ENCODE data around the gene PLPPR5. TPM values are rescaled to one million over a fixed set of nuclear protein-coding genes. Genes with fewer than 3 reads are reported as not detected.
A peak's percentile ranks its signal among the peaks of the same experiment; 100 is the strongest.
"Not testable (repeated sequence)": the region's sequence is repeated elsewhere in the genome, so short reads cannot be mapped to it uniquely, and the experiment has no call there.

Gene PLPPR5
- total RNA-seq (2014; rRNA removed; shearing (Covaris generic)) = not detected in 2 replicates

- no peak for DNase-seq (ENCODE audit: low spot score)
These were observed at the start of gene PLPPR5 for GRCh38 chr1:99004861-99005442. TSS of gene PLPPR5 (minus strand) at chr1:99004861. CDS start at chr1:99004671, 190 bp downstream.

GRCh38 chr1:99051611-99052283, 47.1 kb upstream of the PLPPR5 start:
- no peak for DNase-seq (ENCODE audit: low spot score)

- DNase-seq (ENCODE audit: low spot score) = no peak
These were observed 45.1 kb upstream of the PLPPR5 start for GRCh38 chr1:99049745-99050144.

GRCh38 chr1:99036746-99037145, 32.1 kb upstream of the PLPPR5 start:
- DNase-seq (ENCODE audit: low spot score) = not testable (repeated sequence)

GRCh38 chr1:99018313-99018712, 13.7 kb upstream of the PLPPR5 start:
- no peak for DNase-seq (ENCODE audit: low spot score)

- no peak for DNase-seq (ENCODE audit: low spot score)
These were observed 13.0 kb upstream of the PLPPR5 start for GRCh38 chr1:99017655-99018054.

GRCh38 chr1:99010679-99011078, 6.0 kb upstream of the PLPPR5 start:
- no peak for DNase-seq (ENCODE audit: low spot score)

GRCh38 chr1:99007366-99007765, 2.7 kb upstream of the PLPPR5 start:
- no peak for DNase-seq (ENCODE audit: low spot score)

- no peak for DNase-seq (ENCODE audit: low spot score)
These were observed 879 bp upstream of the PLPPR5 start for GRCh38 chr1:99005537-99005942.

GRCh38 chr1:99004254-99004860, 304 bp downstream of the PLPPR5 start:
- DNase-seq (ENCODE audit: low spot score) = no peak

GRCh38 chr1:99003581-99004253, 944 bp downstream of the PLPPR5 start:
- DNase-seq (ENCODE audit: low spot score) = no peak

- no peak for DNase-seq (ENCODE audit: low spot score)
These were observed 11.8 kb downstream of the PLPPR5 start for GRCh38 chr1:98992844-98993243.

GRCh38 chr1:98991127-98992012, 13.3 kb downstream of the PLPPR5 start:
- DNase-seq (ENCODE audit: low spot score) = peak; percentile 57

GRCh38 chr1:98989556-98989907, 15.1 kb downstream of the PLPPR5 start:
- DNase-seq (ENCODE audit: low spot score) = no peak

- DNase-seq (ENCODE audit: low spot score) = no peak
These were observed 15.6 kb downstream of the PLPPR5 start for GRCh38 chr1:98988904-98989555.

GRCh38 chr1:98985687-98986086, 19.0 kb downstream of the PLPPR5 start:
- DNase-seq (ENCODE audit: low spot score) = no peak

GRCh38 chr1:98981917-98982513, 22.6 kb downstream of the PLPPR5 start:
- no peak for DNase-seq (ENCODE audit: low spot score)

GRCh38 chr1:98979463-98979862, 25.2 kb downstream of the PLPPR5 start:
- no peak for DNase-seq (ENCODE audit: low spot score)

- no peak for DNase-seq (ENCODE audit: low spot score)
These were observed 28.9 kb downstream of the PLPPR5 start for GRCh38 chr1:98975810-98976209.

- DNase-seq (ENCODE audit: low spot score) = no peak
These were observed 29.5 kb downstream of the PLPPR5 start for GRCh38 chr1:98975113-98975512.

Measured in HT-29 (cell line).